Endothelial cell of umbilical vein (primary cell): ENCODE results near the gene PTCD1.
A peak's percentile ranks its signal among the peaks of the same experiment; 100 is the strongest.

Source experiments
- CTCF ChIP-seq, 2 donors: IDR thresholded peaks; 1 replicate in 1 of 2; 2 replicates in 1 of 2; pipeline ENCODE4 v1.5.1; 2011; ENCODE audit warnings: low read length in 2 of 2, mild to moderate bottlenecking in 2 of 2, moderate library complexity in 2 of 2, control low read depth in 1 of 2, inconsistent platforms in 1 of 2, low read depth in 1 of 2; ENCODE audit not compliant: insufficient read depth in 1 of 2; ENCODE audit errors: extremely low read depth in 1 of 2
- EZH2 ChIP-seq: IDR thresholded peaks from 2 replicates; pipeline ENCODE4 v1.6.1; 2012; ENCODE audit warnings: borderline replicate concordance, low read depth, mild to moderate bottlenecking, moderate library complexity, low read length, inconsistent platforms; ENCODE audit not compliant: severe bottlenecking
- FOS ChIP-seq: IDR thresholded peaks from 2 replicates; pipeline ENCODE4 v1.6.1; 2011; ENCODE audit warnings: mild to moderate bottlenecking, low read length, moderate library complexity, borderline replicate concordance; ENCODE audit not compliant: insufficient read depth
- GATA2 ChIP-seq: IDR thresholded peaks from 2 replicates; pipeline ENCODE4 v1.7.0; 2011; ENCODE audit warnings: low read depth, mild to moderate bottlenecking, moderate library complexity, mixed read lengths, low read length; ENCODE audit not compliant: insufficient read length, insufficient read depth
- JUN ChIP-seq: IDR thresholded peaks from 2 replicates; pipeline ENCODE4 v1.6.1; 2011; ENCODE audit warnings: borderline replicate concordance, low read depth; ENCODE audit not compliant: insufficient read length, insufficient read depth
- MAX ChIP-seq: IDR thresholded peaks from 2 replicates; pipeline ENCODE4 v1.6.1; 2011; ENCODE audit not compliant: insufficient read depth, insufficient read length
- MYC ChIP-seq: IDR thresholded peaks from one replicate; pipeline ENCODE4 v1.6.1; 2011; ENCODE audit warnings: mild to moderate bottlenecking, low read depth, low read length
- POLR2A ChIP-seq: IDR thresholded peaks from 2 replicates; pipeline ENCODE4 v1.6.1; 2012; ENCODE audit warnings: low read depth, mild to moderate bottlenecking, control low read depth, low read length
- POLR2AphosphoS5 ChIP-seq: IDR thresholded peaks from 2 replicates; pipeline ENCODE4 v1.6.1; 2012; ENCODE audit warnings: low read depth, mild to moderate bottlenecking, control low read depth, low read length, moderate library complexity; ENCODE audit not compliant: insufficient read depth

GRCh38 chr7:99399597-99399996 lies 39.0 kb downstream of the PTCD1 start:
- TF ChIP-seq POLR2A, result peak; percentile 50
- TF ChIP-seq EZH2, result no peak
- TF ChIP-seq POLR2AphosphoS5, result no peak
- no peak for TF ChIP-seq CTCF (IDR thresholded peaks at IDR 0.05; ENCODE audit: extremely low read depth in 1 of 2, insufficient read depth in 1 of 2, low read depth in 1 of 2, low read length in 2 of 2)
- TF ChIP-seq MAX, result no peak
- no peak for TF ChIP-seq GATA2
- TF ChIP-seq MYC, result no peak
- no peak for TF ChIP-seq JUN
- TF ChIP-seq FOS, result no peak
